Measurements from ENCODE around the gene RAB6A. TPM values are rescaled to one million over a fixed set of nuclear protein-coding genes. Genes with fewer than 3 reads are reported as not detected.

Gene RAB6A
- total RNA-seq, 1 donor from 2014 or later: 185 TPM

GRCh38 chr11:73632996-73633395 is 127.9 kb downstream of the RAB6A start:
- no peak overlapping the region for H3K27ac Mint-ChIP-seq (ENCODE audit: unreplicated experiment)
- no peaks in the 10 kb centered on the region for H3K4me1 Mint-ChIP-seq (ENCODE audit: low read depth)
- no peak for TF ChIP-seq CTCF (IDR thresholded peaks at IDR 0.05)
- no peaks in the 10 kb centered on the region for H3K36me3 Mint-ChIP-seq (ENCODE audit: low read depth)
- peaks cover 4% of the 10 kb centered on the region for H3K27me3 Mint-ChIP-seq (ENCODE audit: low read depth)
- no peak for DNase-seq (ENCODE audit: low spot score)
- H3K9me3 Mint-ChIP-seq (ENCODE audit: low read depth): no peaks in the 10 kb centered on the region
- H3K4me3 Mint-ChIP-seq (ENCODE audit: unreplicated experiment): no peak overlapping the region

GRCh38 chr11:73629907-73630306 is 131.0 kb downstream of the RAB6A start:
- no peak overlapping the region for H3K27ac Mint-ChIP-seq (ENCODE audit: unreplicated experiment)

GRCh38 chr11:73625696-73626318 is 135.1 kb downstream of the RAB6A start:
- no peak for DNase-seq (ENCODE audit: low spot score)
- peak overlapping the region; percentile 53 for H3K4me3 Mint-ChIP-seq (ENCODE audit: unreplicated experiment)
- TF ChIP-seq CTCF (IDR thresholded peaks at IDR 0.05): peak; percentile 95
- H3K27ac Mint-ChIP-seq (ENCODE audit: unreplicated experiment): no peak overlapping the region
- H3K9me3 Mint-ChIP-seq (ENCODE audit: low read depth): no peaks in the 10 kb centered on the region
- peaks cover 4% of the 10 kb centered on the region for H3K4me1 Mint-ChIP-seq (ENCODE audit: low read depth)
- H3K27me3 Mint-ChIP-seq (ENCODE audit: low read depth): peaks cover 23% of the 10 kb centered on the region
- no peaks in the 10 kb centered on the region for H3K36me3 Mint-ChIP-seq (ENCODE audit: low read depth)

More at GRCh38 chr11:73629907-73630306, 131.0 kb downstream of the RAB6A start:
- H3K4me1 Mint-ChIP-seq (ENCODE audit: low read depth): peaks cover 4% of the 10 kb centered on the region
- no peaks in the 10 kb centered on the region for H3K9me3 Mint-ChIP-seq (ENCODE audit: low read depth)
- H3K27me3 Mint-ChIP-seq (ENCODE audit: low read depth): peaks cover 6% of the 10 kb centered on the region
- DNase-seq (ENCODE audit: low spot score): no peak
- no peak overlapping the region for H3K4me3 Mint-ChIP-seq (ENCODE audit: unreplicated experiment)
- no peak for TF ChIP-seq CTCF (IDR thresholded peaks at IDR 0.05)
- H3K36me3 Mint-ChIP-seq (ENCODE audit: low read depth): no peaks in the 10 kb centered on the region

Other genes with a start within 250 kb of the RAB6A start
- 53.7 to 62.4 TPM (median 58.0 TPM) in 3 replicates for gene FAM168A, start 163.0 kb downstream of the RAB6A start, total RNA-seq
- gene PLEKHB1, start 114.5 kb downstream of the RAB6A start, total RNA-seq: 2.0 to 2.9 TPM in 2 of 3 replicates, not detected in the other
- gene MRPL48, start 26.8 kb upstream of the RAB6A start, total RNA-seq: 21.2 to 29.8 TPM (median 25.8 TPM) in 3 replicates
- 39.8 to 57.4 TPM (median 42.5 TPM) in 3 replicates for gene COA4, start 115.8 kb upstream of the RAB6A start, total RNA-seq
- gene PAAF1, start 115.9 kb upstream of the RAB6A start, total RNA-seq: 11.8 to 17.1 TPM (median 13.5 TPM) in 3 replicates
- gene DNAJB13, start 190.0 kb upstream of the RAB6A start, total RNA-seq: not detected in 3 replicates
- gene UCP2, start 221.8 kb upstream of the RAB6A start, total RNA-seq: 10.4 to 47.2 TPM (median 41.0 TPM) in 3 replicates
- 0.47 to 1.6 TPM (median 1.3 TPM) in 3 replicates for gene UCP3, start 248.0 kb upstream of the RAB6A start, total RNA-seq

Measured in chondrocyte (in vitro differentiated cells).